Endodermal cell (in vitro differentiated cells): ENCODE measurements around the gene QSER1. TPM values are rescaled to one million over a fixed set of nuclear protein-coding genes. Genes with fewer than 3 reads are reported as not detected.
"Not testable (repeated sequence)": the region's sequence is repeated elsewhere in the genome, so short reads cannot be mapped to it uniquely, and the experiment has no call there.

Source experiments
- DNase-seq: peaks from one replicate; pipeline ENCODE4 v3.0.0-alpha.2; 2017
- H3K27ac ChIP-seq: 2 replicates; pipeline ENCODE4 v1.5.1; 2013; ENCODE audit warnings: mild to moderate bottlenecking, low read depth, low read length, moderate library complexity
- H3K27me3 ChIP-seq: 2 replicates; pipeline ENCODE4 v1.6.1; 2013; ENCODE audit warnings: mild to moderate bottlenecking, low read length, moderate library complexity; ENCODE audit not compliant: insufficient read depth, control insufficient read depth, poor library complexity, severe bottlenecking
- H3K36me3 ChIP-seq: 2 replicates; pipeline ENCODE4 v1.7.0; 2013; ENCODE audit warnings: mild to moderate bottlenecking, low read length, moderate library complexity; ENCODE audit not compliant: control insufficient read depth, insufficient read depth
- H3K4me1 ChIP-seq: one replicate; pipeline ENCODE4 v1.7.0; 2013; ENCODE audit warnings: low read length; ENCODE audit not compliant: control insufficient read depth, insufficient read depth
- H3K4me3 ChIP-seq: 2 replicates; pipeline ENCODE4 v1.5.1; 2013; ENCODE audit warnings: mild to moderate bottlenecking, low read length, moderate library complexity
- H3K9ac ChIP-seq: 2 replicates; pipeline ENCODE4 v1.6.1; 2013; ENCODE audit warnings: mild to moderate bottlenecking, low read length, moderate library complexity; ENCODE audit not compliant: poor library complexity, severe bottlenecking; ENCODE audit errors: extremely low read depth
- H3K9me3 ChIP-seq: 2 replicates; pipeline ENCODE4 v1.6.1; 2013; ENCODE audit warnings: mild to moderate bottlenecking, low read length, moderate library complexity; ENCODE audit not compliant: control insufficient read depth
- H3K27ac Mint-ChIP-seq: 2 replicates; pipeline ENCODE4 v1.8.0; 2020; ENCODE audit warnings: mixed read lengths
- H3K27me3 Mint-ChIP-seq: 2 replicates; pipeline ENCODE4 v1.8.0; 2021; ENCODE audit warnings: mild to moderate bottlenecking, mixed read lengths; ENCODE audit not compliant: insufficient read depth
- H3K36me3 Mint-ChIP-seq: 2 replicates; pipeline ENCODE4 v1.8.0; 2020; ENCODE audit warnings: low read depth, mixed read lengths
- H3K4me1 Mint-ChIP-seq: 2 replicates; pipeline ENCODE4 v1.8.0; 2020; ENCODE audit warnings: mixed read lengths
- H3K4me3 Mint-ChIP-seq: 2 replicates; pipeline ENCODE4 v1.8.0; 2020; ENCODE audit warnings: mild to moderate bottlenecking, moderate library complexity, mixed read lengths
- H3K9me3 Mint-ChIP-seq: 2 replicates; pipeline ENCODE4 v1.8.0; 2020; ENCODE audit warnings: mild to moderate bottlenecking, mixed read lengths
- WGBS, 2 experiments: methylation state at CpG; one replicate each; pipeline versions ENCODE4 v1.1.5 to v1.1.7; 2013; ENCODE audit warnings: missing lambda C conversion rate in 2 of 2, mixed read lengths in 1 of 2; ENCODE audit not compliant: insufficient coverage in 1 of 2, insufficient read length in 1 of 2; 5-methylcytosine and 5-hydroxymethylcytosine counted together
- total RNA-seq, 2 donors: library from RNA; stranded (reverse); fragmentation: NEBNext Ultra II Directional in 1 of 2; extraction: Animal tissue kit (Norgen Biotek cat#: 25700) in 1 of 2; gene quantifications; 2 replicates in 1 of 2; 3 replicates in 1 of 2; pipeline ENCODE4 v1.2.1, GENCODE V29; 2021
- TF ChIP-seq, protein P1 (sequence below): fragments of 200-600 bp; sonication (generic); conservative IDR thresholded peaks from 2 replicates; pipeline ENCODE4 v1.5.0; 2021; ENCODE audit warnings: antibody characterized with exemption, mild to moderate bottlenecking

QSER1 gene
- total RNA-seq, 2 donors from 2014 or later: 66.5 to 82.0 TPM

DNA sequence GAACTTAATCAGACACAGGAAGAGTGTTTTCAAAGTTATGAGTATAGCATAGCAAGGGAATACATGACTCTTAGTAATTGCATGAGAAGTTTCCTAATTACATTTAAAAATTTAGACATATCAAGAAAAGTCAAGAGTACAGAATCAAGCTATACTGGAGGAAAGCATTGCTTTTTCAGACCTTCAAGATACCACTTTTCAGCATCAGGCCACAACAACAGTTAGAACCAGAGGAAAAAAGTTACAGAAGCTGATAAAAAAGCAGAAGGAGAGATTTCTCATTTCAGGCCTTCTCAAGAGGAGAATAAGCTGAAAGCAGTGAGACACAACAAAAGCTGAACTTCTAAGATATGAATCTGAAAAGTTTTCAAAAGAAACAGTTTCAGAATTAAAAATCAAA lies 28.1 kb upstream of the QSER1 start:
- no peak overlapping the region for H3K27ac Mint-ChIP-seq

DNA sequence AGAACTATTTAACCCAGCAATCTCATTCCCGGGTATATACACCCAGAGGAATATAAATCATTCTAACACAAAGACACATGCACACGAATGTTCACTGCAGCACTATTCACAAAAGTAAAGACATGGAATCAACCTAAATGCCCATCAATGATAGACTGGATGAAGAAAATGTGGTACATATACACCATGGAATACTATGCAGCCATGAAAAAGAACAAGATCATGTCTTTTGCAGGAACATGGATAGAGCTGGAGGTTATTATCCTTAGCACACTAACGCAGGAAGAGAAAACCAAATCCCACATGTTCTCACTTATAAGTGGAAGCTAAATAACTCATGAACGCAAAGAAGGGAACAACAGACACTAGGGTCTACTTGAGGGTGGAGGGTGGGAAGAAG lies 23.9 kb upstream of the QSER1 start:
- H3K27ac Mint-ChIP-seq, DNase-seq, H3K36me3 Mint-ChIP-seq, H3K4me1 ChIP-seq, H3K4me3 Mint-ChIP-seq, H3K27me3 ChIP-seq, H3K27ac ChIP-seq, H3K4me1 Mint-ChIP-seq, H3K9me3 ChIP-seq, H3K36me3 ChIP-seq, H3K27me3 Mint-ChIP-seq, H3K4me3 ChIP-seq, H3K9ac ChIP-seq: not testable (repeated sequence)
- 56% methylated on average over 3 of the region's 4 CpGs; no CpG with 5 or more reads in 1 of the 2 experiments for WGBS, 2 experiments
- H3K9me3 Mint-ChIP-seq: peaks cover 20% of the 10 kb centered on the region

More for the DNA sequence above, 28.1 kb upstream of the QSER1 start:
- TF ChIP-seq, protein P1, sequence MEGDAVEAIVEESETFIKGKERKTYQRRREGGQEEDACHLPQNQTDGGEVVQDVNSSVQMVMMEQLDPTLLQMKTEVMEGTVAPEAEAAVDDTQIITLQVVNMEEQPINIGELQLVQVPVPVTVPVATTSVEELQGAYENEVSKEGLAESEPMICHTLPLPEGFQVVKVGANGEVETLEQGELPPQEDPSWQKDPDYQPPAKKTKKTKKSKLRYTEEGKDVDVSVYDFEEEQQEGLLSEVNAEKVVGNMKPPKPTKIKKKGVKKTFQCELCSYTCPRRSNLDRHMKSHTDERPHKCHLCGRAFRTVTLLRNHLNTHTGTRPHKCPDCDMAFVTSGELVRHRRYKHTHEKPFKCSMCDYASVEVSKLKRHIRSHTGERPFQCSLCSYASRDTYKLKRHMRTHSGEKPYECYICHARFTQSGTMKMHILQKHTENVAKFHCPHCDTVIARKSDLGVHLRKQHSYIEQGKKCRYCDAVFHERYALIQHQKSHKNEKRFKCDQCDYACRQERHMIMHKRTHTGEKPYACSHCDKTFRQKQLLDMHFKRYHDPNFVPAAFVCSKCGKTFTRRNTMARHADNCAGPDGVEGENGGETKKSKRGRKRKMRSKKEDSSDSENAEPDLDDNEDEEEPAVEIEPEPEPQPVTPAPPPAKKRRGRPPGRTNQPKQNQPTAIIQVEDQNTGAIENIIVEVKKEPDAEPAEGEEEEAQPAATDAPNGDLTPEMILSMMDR: no peak
- peaks cover 5% of the 10 kb centered on the region for H3K4me1 Mint-ChIP-seq
- Histone ChIP-seq H3K4me1 (no peaks in the 10 kb centered on the region), H3K9me3 (no peaks in the 10 kb centered on the region), H3K9ac (no peak overlapping the region), H3K27me3 (no peaks in the 10 kb centered on the region), H3K4me3 (no peak overlapping the region), H3K36me3 (no peaks in the 10 kb centered on the region), H3K27ac (no peak overlapping the region)
- no peak overlapping the region for H3K4me3 Mint-ChIP-seq
- H3K9me3 Mint-ChIP-seq: peaks cover 7% of the 10 kb centered on the region
- peaks cover 2% of the 10 kb centered on the region for H3K27me3 Mint-ChIP-seq
- DNase-seq: no peak
- no peaks in the 10 kb centered on the region for H3K36me3 Mint-ChIP-seq

GRCh38 chr11:32870676-32871075 lies 21.9 kb upstream of the QSER1 start:
- Histone ChIP-seq H3K9ac (no peak overlapping the region), H3K36me3 (no peaks in the 10 kb centered on the region), H3K27ac (no peak overlapping the region), H3K4me3 (no peak overlapping the region), H3K4me1 (peaks cover 4% of the 10 kb centered on the region), H3K9me3 (peaks cover 7% of the 10 kb centered on the region), H3K27me3 (no peaks in the 10 kb centered on the region)
- 78 to 91% methylated on average over 2 of the region's 2 CpGs for WGBS, 2 experiments
- Mint-ChIP-seq H3K36me3 (no peaks in the 10 kb centered on the region), H3K4me1 (peaks cover 14% of the 10 kb centered on the region), H3K27ac (no peak overlapping the region), H3K4me3 (no peak overlapping the region), H3K9me3 (peaks cover 20% of the 10 kb centered on the region), H3K27me3 (peaks cover 2% of the 10 kb centered on the region)
- TF ChIP-seq, protein P1: peak; percentile 79
- peak; percentile 88 for DNase-seq

GRCh38 chr11:32874132-32874531 lies 18.5 kb upstream of the QSER1 start:
- Mint-ChIP-seq H3K4me3 (no peak overlapping the region), H3K9me3 (peaks cover 13% of the 10 kb centered on the region), H3K4me1 (peaks cover 14% of the 10 kb centered on the region), H3K27ac (peak overlapping the region; percentile 20), H3K27me3 (no peaks in the 10 kb centered on the region), H3K36me3 (no peaks in the 10 kb centered on the region)
- H3K9ac ChIP-seq: no peak overlapping the region
- H3K36me3 ChIP-seq: no peaks in the 10 kb centered on the region
- H3K27me3 ChIP-seq: no peaks in the 10 kb centered on the region
- peaks cover 4% of the 10 kb centered on the region for H3K4me1 ChIP-seq
- H3K4me3 ChIP-seq: no peak overlapping the region
- TF ChIP-seq, protein P1: no peak
- peaks cover 7% of the 10 kb centered on the region for H3K9me3 ChIP-seq
- no peak overlapping the region for H3K27ac ChIP-seq
- DNase-seq: peak; percentile 61
